GM12878 (cell line): ENCODE data around the gene RSPH10B2. TPM values are rescaled to one million over a fixed set of nuclear protein-coding genes. Genes with fewer than 3 reads are reported as not detected.
"Not testable (repeated sequence)": the region's sequence is repeated elsewhere in the genome, so short reads cannot be mapped to it uniquely, and the experiment has no call there.

Experiments used
- ATAC-seq: fragments of 200-7000 bp; cut with Tn5 transposase; 3 replicates; pipeline ENCODE4 v1.9.1; 2020; ENCODE audit warnings: mild to moderate bottlenecking, moderate library complexity
- BruUV-seq: library from RNA; stranded (reverse); fragments of 400-500 nt; replicated peaks from 2 replicates; lab custom pipeline; 2021; lab: Mats Ljungman, UMichigan
- CTCF ChIA-PET: fragments of 300-600 bp; sonication (Branson Sonifier 250); formaldehyde crosslinking; extraction: SDS; loops from one replicate; lab custom pipeline; 2021; ENCODE audit warnings: inconsistent platforms; lab: Yijun Ruan, JAX
- POLR2A ChIA-PET: fragments of 350-600 bp; formaldehyde crosslinking; extraction: SDS; loops from one replicate; lab custom pipeline; 2021; ENCODE audit warnings: inconsistent platforms; lab: Charles Lee
- RAD21 ChIA-PET: fragments of 300-600 bp; sonication (Branson Sonifier 250); formaldehyde crosslinking; loops from one replicate; lab custom pipeline; 2023; ENCODE audit warnings: antibody characterized with exemption; ENCODE audit not compliant: unreplicated experiment; lab: Charles Lee
- SMC1A ChIA-PET: fragments of 300-600 bp; sonication (Branson Sonifier 250); formaldehyde crosslinking; loops from one replicate; lab custom pipeline; 2023; ENCODE audit not compliant: unreplicated experiment, uncharacterized antibody; lab: Charles Lee
- DNase-seq: peaks from one replicate; pipeline ENCODE4 v3.0.0-alpha.2; 2011; ENCODE audit warnings: low read depth, low spot score
- FAIRE-seq: peaks from 3 replicates; lab custom pipeline; 2011; peaks lifted over from hg19 to GRCh38; lab: Jason Lieb, UNC
- H2AFZ ChIP-seq: 2 replicates; pipeline ENCODE4 v1.6.0; 2011; ENCODE audit warnings: low read depth, low read length, control low read depth; ENCODE audit not compliant: control insufficient read depth
- H3K27ac ChIP-seq: 2 replicates; pipeline ENCODE4 v1.5.1; 2011; ENCODE audit warnings: control low read depth; ENCODE audit not compliant: control insufficient read depth, insufficient read depth
- H3K27me3 ChIP-seq, 2 experiments: replicated peaks in 1 of 2; 2 replicates each; pipeline versions ENCODE4 v1.6.0 to v1.6.1; 2011; ENCODE audit warnings: low read length in 1 of 2; ENCODE audit not compliant: control insufficient read depth in 2 of 2, insufficient read depth in 2 of 2
- H3K36me3 ChIP-seq, 2 experiments: 2 replicates each; pipeline ENCODE4 v1.5.1; 2011; ENCODE audit warnings: low read length in 1 of 2; ENCODE audit not compliant: control insufficient read depth in 2 of 2, insufficient read depth in 2 of 2
- H3K4me1 ChIP-seq: 2 replicates; pipeline ENCODE4 v1.6.1; 2011; ENCODE audit warnings: mild to moderate bottlenecking, low read length, moderate library complexity, mixed read lengths; ENCODE audit not compliant: control insufficient read depth, insufficient read depth
- H3K4me2 ChIP-seq: 2 replicates; pipeline ENCODE4 v1.6.0; 2011; ENCODE audit warnings: control low read depth; ENCODE audit not compliant: control insufficient read depth, insufficient read depth
- H3K4me3 ChIP-seq: fragments of 200-600 bp; sonication (generic); 2 replicates; pipeline ENCODE4 v1.5.1; 2016
- H3K79me2 ChIP-seq: 2 replicates; pipeline ENCODE4 v1.6.0; 2011; ENCODE audit warnings: low read length; ENCODE audit not compliant: control insufficient read depth, insufficient read depth
- H3K9ac ChIP-seq: 2 replicates; pipeline ENCODE4 v1.8.0; 2011; ENCODE audit warnings: low read length, control low read depth, mixed read lengths; ENCODE audit not compliant: control insufficient read depth, insufficient read depth
- H3K9me3 ChIP-seq: replicated peaks from 3 replicates; pipeline ENCODE4 v1.5.1; 2011; ENCODE audit warnings: mild to moderate bottlenecking, low read length; ENCODE audit not compliant: control insufficient read depth, insufficient read depth
- H4K20me1 ChIP-seq: 2 replicates; pipeline ENCODE4 v1.6.0; 2011; ENCODE audit not compliant: control insufficient read depth, insufficient read depth
- CTCF ChIP-seq, 3 experiments: IDR thresholded peaks in 2 of 3; conservative IDR thresholded peaks in 1 of 3; 2 replicates each; pipeline ENCODE4 v1.5.1; 2011; ENCODE audit warnings: low read depth in 3 of 3, low read length in 3 of 3, mild to moderate bottlenecking in 3 of 3, control low read depth in 2 of 3, moderate library complexity in 2 of 3, inconsistent platforms in 1 of 3, mixed read lengths in 1 of 3; ENCODE audit not compliant: control insufficient read depth in 2 of 3, insufficient read depth in 1 of 3; ENCODE audit errors: extremely low read depth in 1 of 3
- RAD21 ChIP-seq: IDR thresholded peaks from 2 replicates; pipeline ENCODE4 v1.6.1; 2011; ENCODE audit warnings: mild to moderate bottlenecking, low read depth, low read length, moderate library complexity; ENCODE audit not compliant: insufficient read depth
- SMC3 ChIP-seq: IDR thresholded peaks from 2 replicates; pipeline ENCODE4 v1.6.1; 2011; ENCODE audit warnings: low read length, improper control_type of control experiment, borderline replicate concordance
- WGBS: methylation state at CpG from one replicate; pipeline ENCODE4 v1.1.6; 2016; ENCODE audit warnings: low lambda C conversion rate; ENCODE audit not compliant: insufficient replicate concordance, insufficient coverage; ENCODE audit errors: missing lambda C conversion rate; 5-methylcytosine and 5-hydroxymethylcytosine counted together
- in situ Hi-C: fragments of 300-500 bp; cut with MboI; formaldehyde crosslinking; loops from 9 replicates; pipeline ENCODE4 v1.14.3; 2018; ENCODE audit warnings: mixed read lengths
- intact Hi-C: fragments of 100-400 bp; cut with micrococcal nuclease; formaldehyde crosslinking; loops from one replicate; pipeline ENCODE4 v1.14.2; 2022; ENCODE audit not compliant: unreplicated experiment
- polyA plus RNA-seq, 11 experiments: library from polyadenylated mRNA; depleted of rRNA in 4 of 11; unstranded in 6 of 11; stranded (reverse) in 5 of 11; fragments of >200 nt; fragmentation: Nextera tagmentation in 4 of 11; fragmentation: Illumina TruSeq in 1 of 11; extraction: Ambion mirVana in 4 of 11; extraction: Trizol in 1 of 11; gene quantifications; 1 replicate in 1 of 11; 2 replicates in 10 of 11; pipeline versions ENCODE4 v1.2.1 to v1.2.3, GENCODE V29; 2011 to 2016; ENCODE audit warnings: inconsistent platforms in 2 of 11, missing spikeins in 2 of 11, low read depth in 1 of 11
- total RNA-seq, 4 experiments: library from RNA; depleted of rRNA in 3 of 4; stranded (reverse); fragments of >200 nt in 3 of 4; fragmentation: Illumina TruSeq in 1 of 4; extraction: Trizol in 1 of 4; gene quantifications; 2 replicates each; pipeline versions ENCODE4 v1.2.1 to v1.2.3, GENCODE V29; 2013 to 2021
- TF ChIP-seq, protein P1 (sequence below): fragments of 450-650 bp; IDR thresholded peaks from 2 replicates; pipeline ENCODE4 v1.6.1; 2016; ENCODE audit warnings: mild to moderate bottlenecking, moderate library complexity, borderline replicate concordance

Gene RSPH10B2
- total and polyA plus RNA-seq, 10 of the 15 experiments (the other 5 are each of a cell fraction or from before 2014, with no cell fraction given), result 0.04 to 0.34 (median 0.18) TPM; not detected in 3

GRCh38 chr7:6718124-6718523 lies 35.8 kb upstream of the RSPH10B2 start:
- 75% methylated on average over 6 of the region's 6 CpGs for WGBS
- intact Hi-C loops (no loop called here), in situ Hi-C loops (no loop called here)
- ChIA-PET RAD21 (no interaction called here), CTCF (no interaction called here), SMC1A (no interaction called here), POLR2A (no interaction called here)
- no peak overlapping the region for H3K27ac ChIP-seq
- no peak overlapping the region for H3K4me2 ChIP-seq
- H3K27me3 ChIP-seq, result no peaks in the 10 kb centered on the region
- no peak overlapping the region for H3K9ac ChIP-seq
- no peaks in the 10 kb centered on the region for H4K20me1 ChIP-seq
- H3K4me1 ChIP-seq, result no peaks in the 10 kb centered on the region
- peak; percentile 6 to 19 (median 13); a peak in 1 of 6 replicates for TF ChIP-seq CTCF (IDR thresholded peaks at IDR 0.05 in 2 of 3, conservative IDR thresholded peaks at IDR 0.05 in 1 of 3; ENCODE audit: control insufficient read depth in 2 of 3, extremely low read depth in 1 of 3, insufficient read depth in 1 of 3, low read depth in 3 of 3, low read length in 3 of 3)
- peak; percentile 41 for TF ChIP-seq RAD21
- TF ChIP-seq SMC3, result no peak
- TF ChIP-seq, protein P1, sequence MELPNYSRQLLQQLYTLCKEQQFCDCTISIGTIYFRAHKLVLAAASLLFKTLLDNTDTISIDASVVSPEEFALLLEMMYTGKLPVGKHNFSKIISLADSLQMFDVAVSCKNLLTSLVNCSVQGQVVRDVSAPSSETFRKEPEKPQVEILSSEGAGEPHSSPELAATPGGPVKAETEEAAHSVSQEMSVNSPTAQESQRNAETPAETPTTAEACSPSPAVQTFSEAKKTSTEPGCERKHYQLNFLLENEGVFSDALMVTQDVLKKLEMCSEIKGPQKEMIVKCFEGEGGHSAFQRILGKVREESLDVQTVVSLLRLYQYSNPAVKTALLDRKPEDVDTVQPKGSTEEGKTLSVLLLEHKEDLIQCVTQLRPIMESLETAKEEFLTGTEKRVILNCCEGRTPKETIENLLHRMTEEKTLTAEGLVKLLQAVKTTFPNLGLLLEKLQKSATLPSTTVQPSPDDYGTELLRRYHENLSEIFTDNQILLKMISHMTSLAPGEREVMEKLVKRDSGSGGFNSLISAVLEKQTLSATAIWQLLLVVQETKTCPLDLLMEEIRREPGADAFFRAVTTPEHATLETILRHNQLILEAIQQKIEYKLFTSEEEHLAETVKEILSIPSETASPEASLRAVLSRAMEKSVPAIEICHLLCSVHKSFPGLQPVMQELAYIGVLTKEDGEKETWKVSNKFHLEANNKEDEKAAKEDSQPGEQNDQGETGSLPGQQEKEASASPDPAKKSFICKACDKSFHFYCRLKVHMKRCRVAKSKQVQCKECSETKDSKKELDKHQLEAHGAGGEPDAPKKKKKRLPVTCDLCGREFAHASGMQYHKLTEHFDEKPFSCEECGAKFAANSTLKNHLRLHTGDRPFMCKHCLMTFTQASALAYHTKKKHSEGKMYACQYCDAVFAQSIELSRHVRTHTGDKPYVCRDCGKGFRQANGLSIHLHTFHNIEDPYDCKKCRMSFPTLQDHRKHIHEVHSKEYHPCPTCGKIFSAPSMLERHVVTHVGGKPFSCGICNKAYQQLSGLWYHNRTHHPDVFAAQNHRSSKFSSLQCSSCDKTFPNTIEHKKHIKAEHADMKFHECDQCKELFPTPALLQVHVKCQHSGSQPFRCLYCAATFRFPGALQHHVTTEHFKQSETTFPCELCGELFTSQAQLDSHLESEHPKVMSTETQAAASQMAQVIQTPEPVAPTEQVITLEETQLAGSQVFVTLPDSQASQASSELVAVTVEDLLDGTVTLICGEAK, result no peak
- no peaks in the 10 kb centered on the region; the same call in 2 of the 3 replicates for H3K9me3 ChIP-seq
- H3K4me3 ChIP-seq, result no peak overlapping the region
- FAIRE-seq, result no peak
- no peak overlapping the region for H2AFZ ChIP-seq
- ATAC-seq, result no peak
- no peaks in the 10 kb centered on the region for H3K36me3 ChIP-seq
- no TSS peak for BruUV-seq
- no peak for DNase-seq
- H3K79me2 ChIP-seq, result no peaks in the 10 kb centered on the region

DNA sequence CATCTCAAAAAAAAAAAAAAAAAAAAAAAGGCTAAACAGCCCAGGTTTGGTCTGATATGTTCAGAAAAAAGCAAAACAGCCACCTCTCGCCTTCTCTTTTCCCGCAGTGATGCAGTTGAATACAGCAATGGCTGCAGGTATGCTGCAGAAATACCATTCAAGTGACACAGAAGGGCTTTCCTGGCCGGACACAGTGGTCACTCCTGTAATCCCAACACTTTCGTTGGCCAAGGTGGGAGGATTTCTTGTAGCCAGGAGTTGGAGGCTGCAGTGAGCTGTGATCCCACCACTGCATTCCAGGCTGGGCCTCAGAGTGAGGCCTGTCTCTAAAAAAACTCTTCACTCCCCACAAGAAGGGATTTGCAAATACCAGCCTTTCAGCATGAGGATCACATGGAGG lies 29.6 kb upstream of the RSPH10B2 start:
- CTCF ChIA-PET, result interaction anchor here (1.3 kb wide), 1 partner anchor 23 kb away, joined by 3 read pairs; no protein-coding TSS in a partner anchor
- intact Hi-C loops, H3K9me3 ChIP-seq, H3K27me3 ChIP-seq, FAIRE-seq, H3K4me2 ChIP-seq, H2AFZ ChIP-seq, RAD21 ChIA-PET, in situ Hi-C loops, DNase-seq, H3K27ac ChIP-seq, BruUV-seq, H3K36me3 ChIP-seq, H4K20me1 ChIP-seq, H3K9ac ChIP-seq, ATAC-seq, H3K79me2 ChIP-seq, H3K4me3 ChIP-seq: not testable (repeated sequence)
- 93% methylated on average over 4 of the region's 4 CpGs for WGBS
- H3K4me1 ChIP-seq, result peaks cover 16% of the 10 kb centered on the region
- POLR2A ChIA-PET, result interaction anchor here (1.2 kb wide), 1 partner anchor 17 kb away, joined by 3 read pairs; the partner anchor contains the start of gene ZNF12
- SMC1A ChIA-PET, result interaction anchor here (2.1 kb wide), 1 partner anchor 11 kb away, joined by 8 read pairs; no protein-coding TSS in a partner anchor
